ENCODE data around the gene AJAP1.

AJAP1 gene

GRCh38 chr1:4709641-4710040 lies 55.2 kb downstream of the AJAP1 start:
- no peak for DNase-seq
- Histone ChIP-seq H3K4me1 (no peaks in the 10 kb centered on the region), H3K27me3 (no peaks in the 10 kb centered on the region), H3K9me3 (no peaks in the 10 kb centered on the region), H3K4me3 (ENCODE audit: low read depth, low read length) (no peak overlapping the region), H3K36me3 (no peaks in the 10 kb centered on the region)
- no peak for TF ChIP-seq CTCF (IDR thresholded peaks at IDR 0.05; ENCODE audit: low read depth, low read length)

- no peaks in the 10 kb centered on the region for H3K4me1 ChIP-seq
- no peak for DNase-seq
- H3K36me3 ChIP-seq, result no peaks in the 10 kb centered on the region
- H3K4me3 ChIP-seq (ENCODE audit: low read depth, low read length), result no peak overlapping the region
- H3K9me3 ChIP-seq, result no peaks in the 10 kb centered on the region
- TF ChIP-seq CTCF (IDR thresholded peaks at IDR 0.05; ENCODE audit: low read depth, low read length), result no peak
- H3K27me3 ChIP-seq, result no peaks in the 10 kb centered on the region
Observed at GRCh38 chr1:4710592-4711415, 56.4 kb downstream of the AJAP1 start.

GRCh38 chr1:4711416-4712275 lies 57.2 kb downstream of the AJAP1 start:
- DNase-seq, result no peak
- H3K4me3 ChIP-seq (ENCODE audit: low read depth, low read length), result no peak overlapping the region
- no peaks in the 10 kb centered on the region for H3K9me3 ChIP-seq
- H3K4me1 ChIP-seq, result no peaks in the 10 kb centered on the region
- TF ChIP-seq CTCF (IDR thresholded peaks at IDR 0.05; ENCODE audit: low read depth, low read length), result no peak
- H3K27me3 ChIP-seq, result no peaks in the 10 kb centered on the region
- H3K36me3 ChIP-seq, result no peaks in the 10 kb centered on the region

GRCh38 chr1:4713669-4714068 lies 59.3 kb downstream of the AJAP1 start:
- Histone ChIP-seq H3K4me1 (no peaks in the 10 kb centered on the region), H3K9me3 (no peaks in the 10 kb centered on the region), H3K36me3 (no peaks in the 10 kb centered on the region), H3K27me3 (no peaks in the 10 kb centered on the region), H3K4me3 (ENCODE audit: low read depth, low read length) (no peak overlapping the region)
- TF ChIP-seq CTCF (IDR thresholded peaks at IDR 0.05; ENCODE audit: low read depth, low read length), result no peak
- DNase-seq, result no peak

GRCh38 chr1:4716406-4716805 lies 62.0 kb downstream of the AJAP1 start:
- no peak overlapping the region for H3K4me3 ChIP-seq (ENCODE audit: low read depth, low read length)
- H3K9me3 ChIP-seq, result no peaks in the 10 kb centered on the region

More at GRCh38 chr1:4716406-4716805, 62.0 kb downstream of the AJAP1 start:
- no peaks in the 10 kb centered on the region for H3K36me3 ChIP-seq
- no peaks in the 10 kb centered on the region for H3K27me3 ChIP-seq
- no peak for DNase-seq
- TF ChIP-seq CTCF (IDR thresholded peaks at IDR 0.05; ENCODE audit: low read depth, low read length), result no peak
- H3K4me1 ChIP-seq, result no peaks in the 10 kb centered on the region
